GM19240 (cell line): Measurements from ENCODE around the gene MPRIP.

Source experiments
- DNase-seq: peaks from one replicate; pipeline ENCODE4 v3.0.0; 2011; ENCODE audit warnings: low spot score; ENCODE audit not compliant: insufficient read length

Gene MPRIP

DNA sequence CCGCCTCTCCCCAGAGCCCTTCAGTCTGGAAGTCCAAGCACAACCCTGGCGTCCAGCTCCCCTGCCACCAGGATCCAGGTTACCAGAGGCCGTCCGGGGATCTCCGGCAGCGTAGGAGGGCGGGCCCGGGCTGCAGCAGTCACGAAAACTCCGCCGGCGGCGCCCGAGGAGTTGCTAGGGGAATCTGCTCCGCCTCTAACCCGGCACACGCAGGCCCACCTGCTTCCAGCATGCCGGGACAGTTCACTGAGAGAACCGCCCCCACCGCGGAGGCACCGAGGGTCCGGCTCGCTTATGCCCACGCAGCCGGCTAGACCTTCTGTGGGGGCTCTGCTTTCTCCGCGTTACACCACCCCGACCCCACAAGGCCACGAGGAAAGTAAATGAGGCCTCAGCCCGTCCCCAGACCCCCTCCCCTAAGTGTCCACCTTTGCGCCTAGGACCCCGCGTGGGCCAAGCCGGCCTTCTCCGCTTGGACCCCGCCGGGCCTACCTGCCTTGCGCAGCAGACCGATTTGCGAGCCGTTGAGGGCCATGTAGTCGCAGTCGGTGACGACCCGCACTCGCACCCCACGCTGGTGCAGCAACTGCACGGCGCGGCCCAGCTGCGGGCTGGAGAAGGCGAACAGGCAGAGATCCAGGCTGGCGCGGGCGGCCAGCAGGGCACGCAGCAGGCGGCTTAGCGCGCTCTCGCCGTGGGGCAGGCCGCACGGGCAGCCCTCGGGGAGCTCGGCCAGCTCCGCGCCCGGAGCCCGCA lies 163.3 kb downstream of the MPRIP start:
- peak; percentile 64 for DNase-seq

- DNase-seq = peak; percentile 76
These were observed 164.1 kb downstream of the MPRIP start, which contains the start of gene PLD6 for GRCh38 chr17:17206124-17206912. PLD6 (minus strand) TSS chr17:17206333; CDS start chr17:17206286, 47 bp downstream.

- DNase-seq = no peak
These were observed 164.7 kb downstream of the MPRIP start for GRCh38 chr17:17206913-17207335.

GRCh38 chr17:17207998-17208397 lies 165.7 kb downstream of the MPRIP start:
- no peak for DNase-seq

GRCh38 chr17:17213775-17214174 lies 171.5 kb downstream of the MPRIP start:
- DNase-seq = no peak

GRCh38 chr17:17214646-17215436 lies 172.6 kb downstream of the MPRIP start:
- no peak for DNase-seq

DNA sequence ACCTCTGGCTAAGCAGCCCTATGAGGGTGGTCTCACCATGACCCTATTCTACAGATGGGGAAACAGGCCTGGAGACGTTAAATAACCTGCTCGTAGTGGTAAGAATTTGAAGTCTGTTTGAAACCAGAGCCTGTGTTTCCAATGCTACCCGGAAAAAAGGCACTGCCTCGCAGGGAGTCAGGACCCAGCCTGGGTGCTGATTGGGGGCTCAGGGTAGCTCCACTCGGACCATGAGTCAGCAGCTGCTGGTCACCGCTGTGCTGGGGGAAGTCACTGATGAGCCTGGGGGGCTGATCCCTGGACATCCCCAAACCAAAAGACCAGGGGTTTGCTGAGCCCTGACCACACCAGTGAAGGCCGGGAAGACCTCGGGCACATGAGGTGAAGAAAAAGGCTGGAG lies 173.3 kb downstream of the MPRIP start:
- DNase-seq = no peak

- DNase-seq = no peak
These were observed 174.0 kb downstream of the MPRIP start for GRCh38 chr17:17216236-17216635.

DNA sequence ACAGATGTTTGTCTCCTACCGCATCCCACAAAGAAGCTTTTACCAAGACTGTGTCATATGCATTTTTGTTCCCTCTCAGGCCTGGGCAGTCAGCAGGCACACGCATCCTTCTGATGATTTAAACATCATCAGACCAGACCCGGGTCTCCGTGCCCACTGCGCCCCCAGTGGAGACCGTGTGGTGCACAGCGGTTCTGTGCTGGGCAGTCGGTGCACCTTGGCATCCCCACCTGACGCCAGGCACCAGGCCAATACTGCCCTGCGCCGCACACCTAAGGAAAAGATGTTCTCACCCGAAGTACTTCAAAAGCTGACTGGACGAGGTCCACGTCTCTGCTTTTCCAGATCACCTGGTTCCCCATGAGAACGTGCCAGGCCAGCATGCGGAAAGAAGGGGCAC lies 174.5 kb downstream of the MPRIP start:
- DNase-seq = no peak

- DNase-seq = no peak
These were observed 175.7 kb downstream of the MPRIP start for GRCh38 chr17:17217995-17218394.

- DNase-seq = no peak
These were observed 178.3 kb downstream of the MPRIP start for GRCh38 chr17:17220529-17220928.

GRCh38 chr17:17221329-17221728 lies 179.1 kb downstream of the MPRIP start:
- no peak for DNase-seq

DNA sequence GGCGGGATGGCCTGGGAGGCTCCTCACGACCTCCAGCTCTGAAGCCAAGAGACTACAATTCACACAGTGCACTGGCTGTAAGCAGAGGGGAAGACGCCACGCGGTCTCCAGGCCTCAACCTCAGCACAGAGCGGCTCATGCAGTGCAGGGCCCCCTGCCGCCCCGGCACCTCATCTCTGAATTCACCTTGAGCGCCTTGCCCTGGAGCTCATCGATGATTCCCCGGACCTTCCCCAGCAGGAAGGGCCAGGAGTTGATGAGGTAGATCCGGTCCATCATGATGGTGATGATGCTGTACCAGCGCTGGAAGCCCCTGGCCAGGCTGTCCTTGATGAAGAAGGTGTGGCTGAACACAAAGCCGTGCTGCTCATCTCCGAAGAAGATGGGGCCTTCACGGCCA lies 181.5 kb downstream of the MPRIP start:
- DNase-seq = no peak

GRCh38 chr17:17224137-17224536 lies 181.9 kb downstream of the MPRIP start:
- DNase-seq = no peak

DNA sequence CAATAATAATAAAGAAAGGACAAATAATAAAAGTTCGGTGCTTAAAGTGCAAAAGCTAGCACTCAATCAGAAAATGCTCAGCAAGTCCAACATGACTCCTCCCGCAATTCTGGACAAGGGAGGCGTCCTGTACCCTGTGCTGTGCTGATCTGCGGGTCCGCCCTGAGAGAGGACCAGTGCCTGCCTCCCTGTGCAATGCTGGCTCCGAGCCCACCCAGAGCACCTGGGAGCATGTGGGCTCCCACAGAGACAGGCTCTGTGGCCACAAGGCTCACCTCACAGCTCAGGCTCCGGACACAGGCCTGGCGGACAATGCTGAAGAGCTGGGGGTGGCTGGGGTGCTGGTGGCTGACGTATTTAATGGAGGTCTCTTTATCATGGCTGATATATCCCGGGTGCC lies 183.6 kb downstream of the MPRIP start:
- no peak for DNase-seq

DNA sequence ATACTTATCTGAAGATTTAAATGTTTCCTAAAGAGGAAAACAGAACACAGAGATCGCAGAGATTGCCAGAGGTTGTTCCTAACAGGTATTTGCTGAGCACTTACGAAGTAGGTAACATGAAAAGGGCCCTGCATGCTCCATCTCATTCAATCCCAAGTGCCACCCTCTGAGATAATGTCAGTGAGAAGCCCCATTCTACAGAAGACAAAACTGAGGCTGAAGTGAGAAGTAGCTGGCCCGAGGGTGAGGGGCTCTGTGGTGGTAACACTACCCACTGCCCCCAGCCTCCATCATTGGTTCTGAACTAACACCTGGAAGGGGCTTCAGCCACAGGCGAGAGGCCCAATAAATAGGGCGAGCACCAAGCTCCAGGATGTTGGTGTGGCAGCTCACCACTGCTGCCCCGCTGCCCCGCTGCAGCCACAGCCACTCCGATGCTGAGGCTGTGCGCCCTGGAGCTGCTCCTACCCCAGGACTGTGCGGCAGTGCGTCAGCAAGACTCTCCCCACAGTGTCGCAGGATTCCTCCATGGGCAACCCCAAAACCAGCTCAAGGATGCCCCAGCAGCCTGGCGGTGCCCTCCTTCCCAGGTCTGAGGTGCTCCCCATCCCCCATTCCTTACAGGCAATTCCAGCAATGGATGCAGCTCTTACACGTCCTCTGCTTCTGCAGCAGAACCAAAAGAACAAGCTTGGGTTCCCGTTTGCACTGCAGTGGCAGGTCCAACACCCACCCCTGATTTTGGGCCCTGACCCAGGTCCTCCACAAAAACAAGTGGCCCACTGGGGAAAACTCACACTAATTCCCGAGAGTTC lies 184.4 kb downstream of the MPRIP start:
- DNase-seq = no peak

- no peak for DNase-seq
These were observed 185.6 kb downstream of the MPRIP start for GRCh38 chr17:17227608-17228520.

GRCh38 chr17:17228521-17229279 lies 186.4 kb downstream of the MPRIP start:
- no peak for DNase-seq
